HUES64 (cell line): Measurements from ENCODE around the gene CNTFR.
A peak's percentile ranks its signal among the peaks of the same experiment; 100 is the strongest.

Source experiments
- H3K27ac ChIP-seq: 2 replicates; pipeline ENCODE4 v1.7.0; 2013; ENCODE audit warnings: low read depth, low read length, inconsistent platforms
- H3K27me3 ChIP-seq: 2 replicates; pipeline ENCODE4 v1.6.1; 2013; ENCODE audit warnings: mild to moderate bottlenecking, low read length; ENCODE audit not compliant: insufficient read depth
- H3K36me3 ChIP-seq: 2 replicates; pipeline ENCODE4 v1.6.1; 2013; ENCODE audit warnings: mild to moderate bottlenecking, low read length; ENCODE audit not compliant: insufficient read depth
- H3K4me1 ChIP-seq: 2 replicates; pipeline ENCODE4 v1.6.1; 2013; ENCODE audit warnings: mild to moderate bottlenecking, low read length, moderate library complexity; ENCODE audit not compliant: insufficient read depth
- H3K4me3 ChIP-seq: 2 replicates; pipeline ENCODE4 v1.5.1; 2013; ENCODE audit warnings: mild to moderate bottlenecking, low read length, moderate library complexity
- H3K9ac ChIP-seq: 2 replicates; pipeline ENCODE4 v1.6.1; 2013; ENCODE audit warnings: mild to moderate bottlenecking, low read depth, low read length
- H3K9me3 ChIP-seq: 2 replicates; pipeline ENCODE4 v1.6.1; 2013; ENCODE audit warnings: low read depth, low read length; ENCODE audit not compliant: insufficient read depth
- WGBS: fragments of 150-250, 120-280 bp; methylation state at CpG from one replicate; pipeline ENCODE4 v1.1.7; 2013; ENCODE audit warnings: missing lambda C conversion rate; 5-methylcytosine and 5-hydroxymethylcytosine counted together

CNTFR gene

GRCh38 chr9:34612788-34613390 is 23.4 kb upstream of the CNTFR start:
- H3K4me1 ChIP-seq = 0 out of 2 replicates have a peak, but pooled peaks cover 5% of the 10 kb centered on the region
- H3K9ac ChIP-seq = no peak overlapping the region
- H3K27ac ChIP-seq = no peak overlapping the region
- peak overlapping the region; percentile 89 for H3K4me3 ChIP-seq
- H3K27me3 ChIP-seq = peaks cover 9% of the 10 kb centered on the region
- WGBS = 6% methylated on average over 15 of the region's 15 CpGs
- no peaks in the 10 kb centered on the region for H3K9me3 ChIP-seq
- H3K36me3 ChIP-seq = 0 out of 2 replicates have a peak, but pooled peaks cover 8% of the 10 kb centered on the region

- WGBS = 2% methylated on average over 77 of the region's 77 CpGs
- Histone ChIP-seq H3K27me3 (peaks cover 9% of the 10 kb centered on the region), H3K9me3 (no peaks in the 10 kb centered on the region), H3K36me3 (0 out of 2 replicates have a peak, but pooled peaks cover under 1% of the 10 kb centered on the region), H3K27ac (peak within 1 kb of the TSS; percentile 54), H3K4me3 (peak within 1 kb of the TSS; percentile 89), H3K9ac (peak within 1 kb of the TSS; percentile 91), H3K4me1 (0 out of 2 replicates have a peak, but pooled peaks cover 5% of the 10 kb centered on the region)
These were observed 22.6 kb upstream of the CNTFR start, which contains the start of gene RPP25L for GRCh38 chr9:34611811-34612787. TSS of gene RPP25L (minus strand) at chr9:34612097. CDS start at chr9:34611296, 801 bp downstream.

- Histone ChIP-seq H3K27me3 (peaks cover 9% of the 10 kb centered on the region), H3K4me3 (peak overlapping the region; percentile 89), H3K36me3 (no peaks in the 10 kb centered on the region), H3K9me3 (no peaks in the 10 kb centered on the region), H3K4me1 (0 out of 2 replicates have a peak, but pooled peaks cover 5% of the 10 kb centered on the region), H3K9ac (peak overlapping the region; percentile 91), H3K27ac (peak overlapping the region; percentile 54)
- WGBS = 57% methylated on average over 10 of the region's 10 CpGs
These were observed 21.8 kb upstream of the CNTFR start for GRCh38 chr9:34611251-34611810.

- no peaks in the 10 kb centered on the region for H3K36me3 ChIP-seq
- peaks cover 11% of the 10 kb centered on the region for H3K27me3 ChIP-seq
- H3K4me3 ChIP-seq = peak overlapping the region; percentile 89
- 91% methylated on average over 20 of the region's 20 CpGs for WGBS
- H3K9me3 ChIP-seq = no peaks in the 10 kb centered on the region
- no peak overlapping the region for H3K9ac ChIP-seq
- 0 out of 2 replicates have a peak, but pooled peaks cover 5% of the 10 kb centered on the region for H3K4me1 ChIP-seq
- H3K27ac ChIP-seq = no peak overlapping the region
These were observed 21.1 kb upstream of the CNTFR start for GRCh38 chr9:34610434-34611206.

GRCh38 chr9:34607331-34607730 is 17.8 kb upstream of the CNTFR start:
- WGBS = 60% methylated on average over 2 of the region's 2 CpGs
- Histone ChIP-seq H3K36me3 (no peaks in the 10 kb centered on the region), H3K4me1 (0 out of 2 replicates have a peak, but pooled peaks cover 5% of the 10 kb centered on the region), H3K27ac (no peak overlapping the region), H3K4me3 (no peak overlapping the region), H3K9ac (no peak overlapping the region), H3K9me3 (no peaks in the 10 kb centered on the region), H3K27me3 (peaks cover 7% of the 10 kb centered on the region)

- WGBS = 88% methylated on average over 3 of the region's 3 CpGs
- no peaks in the 10 kb centered on the region for H3K9me3 ChIP-seq
- no peak overlapping the region for H3K9ac ChIP-seq
- H3K4me1 ChIP-seq = 0 out of 2 replicates have a peak, but pooled peaks cover 8% of the 10 kb centered on the region
- H3K4me3 ChIP-seq = no peak overlapping the region
- peaks cover 6% of the 10 kb centered on the region; the same call in 1 of the 2 replicates for H3K27me3 ChIP-seq
- H3K27ac ChIP-seq = no peak overlapping the region
- no peaks in the 10 kb centered on the region for H3K36me3 ChIP-seq
These were observed 17.4 kb upstream of the CNTFR start for GRCh38 chr9:34606905-34607304.

- Histone ChIP-seq H3K27ac (no peak overlapping the region), H3K36me3 (no peaks in the 10 kb centered on the region), H3K9me3 (no peaks in the 10 kb centered on the region), H3K4me3 (no peak overlapping the region), H3K4me1 (0 out of 2 replicates have a peak, but pooled peaks cover 5% of the 10 kb centered on the region), H3K27me3 (peaks cover 6% of the 10 kb centered on the region; the same call in 1 of the 2 replicates), H3K9ac (no peak overlapping the region)
These were observed 16.7 kb upstream of the CNTFR start for GRCh38 chr9:34606190-34606589.

GRCh38 chr9:34603610-34604231 is 14.2 kb upstream of the CNTFR start:
- Histone ChIP-seq H3K36me3 (no peaks in the 10 kb centered on the region), H3K27me3 (peaks cover 6% of the 10 kb centered on the region; the same call in 1 of the 2 replicates), H3K9ac (no peak overlapping the region), H3K4me3 (no peak overlapping the region), H3K4me1 (0 out of 2 replicates have a peak, but pooled peaks cover 2% of the 10 kb centered on the region), H3K27ac (no peak overlapping the region), H3K9me3 (no peaks in the 10 kb centered on the region)
- WGBS = 72% methylated on average over 4 of the region's 4 CpGs

- 64% methylated on average over 6 of the region's 6 CpGs for WGBS
- no peak overlapping the region for H3K27ac ChIP-seq
These were observed 12.5 kb upstream of the CNTFR start for GRCh38 chr9:34601937-34602573.

More at GRCh38 chr9:34601937-34602573, 12.5 kb upstream of the CNTFR start:
- Histone ChIP-seq H3K9ac (no peak overlapping the region), H3K9me3 (no peaks in the 10 kb centered on the region), H3K27me3 (peaks cover 6% of the 10 kb centered on the region; the same call in 1 of the 2 replicates), H3K36me3 (no peaks in the 10 kb centered on the region), H3K4me1 (0 out of 2 replicates have a peak, but pooled peaks cover 2% of the 10 kb centered on the region), H3K4me3 (no peak overlapping the region)
